Endothelial cell of hepatic sinusoid (primary cell): ENCODE data around the gene ACOX1.
"Not testable (repeated sequence)": the region's sequence is repeated elsewhere in the genome, so short reads cannot be mapped to it uniquely, and the experiment has no call there.

ENCODE experiments used
- in situ Hi-C: cut with HindIII; loops from 2 replicates; pipeline ENCODE4 v1.10.0; 2017; ENCODE audit warnings: low sequenced_read_pairs

ACOX1 gene

GRCh38 chr17:75981019-75981615 lies 2.2 kb upstream of the ACOX1 start:
- in situ Hi-C loops, result no loop called here

- in situ Hi-C loops, result no loop called here
Observed at GRCh38 chr17:75980188-75981018, 1.4 kb upstream of the ACOX1 start.

GRCh38 chr17:75979705-75980187 lies 780 bp upstream of the ACOX1 start:
- in situ Hi-C loops, result no loop called here

GRCh38 chr17:75976175-75976848 lies 2.7 kb downstream of the ACOX1 start:
- in situ Hi-C loops, result no loop called here

- in situ Hi-C loops, result no loop called here
Observed at GRCh38 chr17:75975757-75976174, 3.2 kb downstream of the ACOX1 start.

- in situ Hi-C loops, result not testable (repeated sequence)
Observed at GRCh38 chr17:75975187-75975586, 3.8 kb downstream of the ACOX1 start.

- in situ Hi-C loops, result no loop called here
Observed at GRCh38 chr17:75970626-75971025, 8.3 kb downstream of the ACOX1 start.

- in situ Hi-C loops, result no loop called here
Observed at GRCh38 chr17:75970011-75970523, 8.9 kb downstream of the ACOX1 start.

- in situ Hi-C loops, result not testable (repeated sequence)
Observed at GRCh38 chr17:75969044-75969443, 9.9 kb downstream of the ACOX1 start.

GRCh38 chr17:75965468-75965867 lies 13.5 kb downstream of the ACOX1 start:
- in situ Hi-C loops, result no loop called here

GRCh38 chr17:75959839-75960511 lies 19.0 kb downstream of the ACOX1 start:
- in situ Hi-C loops, result no loop called here

GRCh38 chr17:75959051-75959838 lies 19.7 kb downstream of the ACOX1 start:
- in situ Hi-C loops, result no loop called here

GRCh38 chr17:75950855-75951554 lies 28.0 kb downstream of the ACOX1 start:
- in situ Hi-C loops, result no loop called here

- in situ Hi-C loops, result no loop called here
Observed at GRCh38 chr17:75950421-75950820, 28.5 kb downstream of the ACOX1 start.

GRCh38 chr17:75945211-75945610 lies 33.8 kb downstream of the ACOX1 start:
- in situ Hi-C loops, result no loop called here

GRCh38 chr17:75943491-75943890 lies 35.5 kb downstream of the ACOX1 start:
- in situ Hi-C loops, result no loop called here

GRCh38 chr17:75942473-75942872 lies 36.5 kb downstream of the ACOX1 start:
- in situ Hi-C loops, result no loop called here

GRCh38 chr17:75941442-75941819 lies 37.5 kb downstream of the ACOX1 start:
- in situ Hi-C loops, result no loop called here

- in situ Hi-C loops, result no loop called here
Observed at GRCh38 chr17:75940727-75941441, 38.1 kb downstream of the ACOX1 start, which contains the start of gene FBF1. Gene FBF1 (minus strand): TSS chr17:75941042. CDS start chr17:75938149, 2,893 bp downstream.
